Measurements from ENCODE around the gene CD226. TPM values are rescaled to one million over a fixed set of nuclear protein-coding genes. Genes with fewer than 3 reads are reported as not detected.
A peak's percentile ranks its signal among the peaks of the same experiment; 100 is the strongest.

Gene CD226
- total and polyA plus RNA-seq, 10 of the 15 experiments (the other 5 are each of a cell fraction or from before 2014, with no cell fraction given) = 12.9 to 68.8 (median 47.3) TPM

DNA sequence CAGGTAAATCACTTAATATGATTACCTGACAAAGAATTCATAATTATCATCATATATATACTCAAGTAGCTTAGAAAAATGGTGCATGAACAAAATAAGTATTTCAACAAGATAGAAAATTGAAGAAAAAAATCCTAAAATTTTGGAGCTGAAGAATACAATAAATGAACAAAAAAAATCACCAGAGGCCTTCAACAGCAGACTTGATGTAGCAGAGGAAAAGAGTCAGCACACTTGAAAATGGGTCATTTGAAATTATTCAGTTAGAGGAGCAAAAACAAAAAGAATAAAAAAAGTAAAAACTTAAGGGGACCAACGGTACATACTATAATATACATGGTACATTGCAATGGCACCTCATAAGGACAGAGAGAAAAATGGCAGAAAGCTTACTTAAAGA, 40.2 kb upstream of the CD226 start:
- H3K9me3 ChIP-seq (replicated peaks; ENCODE audit: control insufficient read depth, insufficient read depth, low read length) = peaks cover 6% of the 10 kb centered on the region
- H3K9ac ChIP-seq (ENCODE audit: control insufficient read depth, insufficient read depth, low read length) = no peak overlapping the region
- no peak overlapping the region for H3K4me2 ChIP-seq (ENCODE audit: control insufficient read depth, insufficient read depth)
- ChIA-PET CTCF (interaction anchor here (0.9 kb wide), 1 partner anchor 26 kb away, joined by 3 read pairs; no protein-coding TSS in a partner anchor), POLR2A (no interaction called here), SMC1A (ENCODE audit: uncharacterized antibody, unreplicated experiment) (interaction anchor here (0.7 to 0.8 kb wide), 2 partner anchors 11 to 29 kb away, joined by 3 to 4 read pairs; no protein-coding TSS in a partner anchor), RAD21 (ENCODE audit: unreplicated experiment) (interaction anchor here (0.6 kb wide), 1 partner anchor 125 kb away, joined by 3 read pairs; no protein-coding TSS in a partner anchor)
- TF ChIP-seq CBX5 (IDR thresholded peaks at IDR 0.05; ENCODE audit: low read depth) (peak; percentile 75; the same call in 1 of the 2 replicates), ETV6 (conservative IDR thresholded peaks at IDR 0.05 in 1 of 2, IDR thresholded peaks at IDR 0.05 in 1 of 2; ENCODE audit: borderline replicate concordance in 1 of 2, low read depth in 1 of 2) (no peak)
- H3K4me1 ChIP-seq (ENCODE audit: control insufficient read depth, insufficient read depth, low read length) = no peaks in the 10 kb centered on the region
- H3K27ac ChIP-seq (ENCODE audit: control insufficient read depth, insufficient read depth) = no peak overlapping the region
- no peaks in the 10 kb centered on the region for H3K27me3 ChIP-seq (replicated peaks in 1 of 2; ENCODE audit: control insufficient read depth in 2 of 2, insufficient read depth in 2 of 2, low read length in 1 of 2)
- DNase-seq (ENCODE audit: low read depth, low spot score) = no peak
- no TSS peak for BruUV-seq (replicated peaks)
- no peak overlapping the region for H2AFZ ChIP-seq (ENCODE audit: control insufficient read depth, low read depth, low read length)
- no peak overlapping the region for H3K4me3 ChIP-seq
- H4K20me1 ChIP-seq (ENCODE audit: control insufficient read depth, insufficient read depth) = no peaks in the 10 kb centered on the region
- intact Hi-C loops (cut with micrococcal nuclease; ENCODE audit: unreplicated experiment) (no loop called here), in situ Hi-C loops (cut with MboI) (no loop called here)
- ATAC-seq = no peak
- H3K79me2 ChIP-seq (ENCODE audit: control insufficient read depth, insufficient read depth, low read length) = no peaks in the 10 kb centered on the region
- peaks cover 0 to 2% of the 10 kb centered on the region in 2 experiments; a peak in 2 of 4 replicates for H3K36me3 ChIP-seq (ENCODE audit: control insufficient read depth in 2 of 2, insufficient read depth in 2 of 2, low read length in 1 of 2)
- FAIRE-seq = no peak
- 100% methylated on average over 1 of the region's 1 CpG for WGBS (ENCODE audit: insufficient coverage, insufficient replicate concordance, low lambda C conversion rate, missing lambda C conversion rate)

GRCh38 chr18:69985239-69985638, 37.6 kb upstream of the CD226 start:
- SMC1A ChIA-PET (ENCODE audit: uncharacterized antibody, unreplicated experiment) = no interaction called here

More at GRCh38 chr18:69985239-69985638, 37.6 kb upstream of the CD226 start:
- no peaks in the 10 kb centered on the region for H3K79me2 ChIP-seq (ENCODE audit: control insufficient read depth, insufficient read depth, low read length)
- peaks cover 19% of the 10 kb centered on the region for H3K4me1 ChIP-seq (ENCODE audit: control insufficient read depth, insufficient read depth, low read length)
- no peaks in the 10 kb centered on the region for H3K27me3 ChIP-seq (replicated peaks in 1 of 2; ENCODE audit: control insufficient read depth in 2 of 2, insufficient read depth in 2 of 2, low read length in 1 of 2)
- no peaks in the 10 kb centered on the region; a peak in 1 of 4 replicates for H3K36me3 ChIP-seq (ENCODE audit: control insufficient read depth in 2 of 2, insufficient read depth in 2 of 2, low read length in 1 of 2)
- no peak for TF ChIP-seq NFYB (IDR thresholded peaks at IDR 0.05; ENCODE audit: insufficient read depth, low read depth, low read length)
- TF ChIP-seq MYC (IDR thresholded peaks at IDR 0.05; ENCODE audit: insufficient read depth, insufficient read length, insufficient replicate concordance, low read length, severe bottlenecking) = no peak
- TF ChIP-seq MXI1 (IDR thresholded peaks at IDR 0.05; ENCODE audit: low read depth, low read length) = no peak
- TF ChIP-seq CEBPZ (IDR thresholded peaks at IDR 0.05; ENCODE audit: low read depth, low read length) = no peak
- ATAC-seq (no peak; the same call in 2 of the 3 replicates), FAIRE-seq (no peak), DNase-seq (ENCODE audit: low read depth, low spot score) (no peak)
- no peaks in the 10 kb centered on the region for H4K20me1 ChIP-seq (ENCODE audit: control insufficient read depth, insufficient read depth)
- no peak overlapping the region for H2AFZ ChIP-seq (ENCODE audit: control insufficient read depth, low read depth, low read length)
- POLR2A ChIA-PET = no interaction called here
- RAD21 ChIA-PET (ENCODE audit: unreplicated experiment) = no interaction called here
- CTCF ChIA-PET = interaction anchor here (0.5 kb wide), 1 partner anchor 30 kb away, joined by 4 read pairs; no protein-coding TSS in a partner anchor
- intact Hi-C loops (cut with micrococcal nuclease; ENCODE audit: unreplicated experiment) = no loop called here
- no peak overlapping the region for H3K9ac ChIP-seq (ENCODE audit: control insufficient read depth, insufficient read depth, low read length)
- no peak overlapping the region for H3K27ac ChIP-seq (ENCODE audit: control insufficient read depth, insufficient read depth)
- in situ Hi-C loops (cut with MboI) = no loop called here
- WGBS (ENCODE audit: insufficient coverage, insufficient replicate concordance, low lambda C conversion rate, missing lambda C conversion rate) = 98% methylated on average over 4 of the region's 4 CpGs
- peaks cover 6% of the 10 kb centered on the region for H3K9me3 ChIP-seq (replicated peaks; ENCODE audit: control insufficient read depth, insufficient read depth, low read length)
- no peak overlapping the region for H3K4me3 ChIP-seq
- H3K4me2 ChIP-seq (ENCODE audit: control insufficient read depth, insufficient read depth) = no peak overlapping the region
- BruUV-seq (replicated peaks) = no TSS peak
